Spleen (tissue), 11 donors: ENCODE results near the gene KCNE3. TPM values are rescaled to one million over a fixed set of nuclear protein-coding genes. Genes with fewer than 3 reads are reported as not detected.

Source experiments
- DNase-seq: peaks from one replicate; pipeline ENCODE4 v3.0.0-alpha.2; 2020
- H3K27ac ChIP-seq, 8 donors: fragments of 200-600 bp; sonication (generic) in 7 of 8; 1 replicate in 4 of 8; 2 replicates in 4 of 8; pipeline versions ENCODE4 v1.5.0 to v1.8.0; 2016 to 2021; ENCODE audit warnings: inconsistent platforms in 4 of 8, mild to moderate bottlenecking in 4 of 8, moderate library complexity in 1 of 8
- H3K27me3 ChIP-seq, 7 donors: fragments of 200-600 bp; sonication (generic) in 6 of 7; replicated peaks in 1 of 7; 1 replicate in 4 of 7; 2 replicates in 3 of 7; pipeline versions ENCODE4 v1.5.0 to v1.8.0; 2016 to 2021; ENCODE audit warnings: inconsistent platforms in 3 of 7, mild to moderate bottlenecking in 1 of 7
- H3K36me3 ChIP-seq, 6 donors: fragments of 200-600 bp; sonication (generic) in 5 of 6; 1 replicate in 4 of 6; 2 replicates in 2 of 6; pipeline versions ENCODE4 v1.5.0 to v1.8.0; 2016 to 2021; ENCODE audit warnings: inconsistent platforms in 2 of 6
- H3K4me1 ChIP-seq, 6 donors: fragments of 200-600 bp; sonication (generic) in 5 of 6; 1 replicate in 3 of 6; 2 replicates in 3 of 6; pipeline versions ENCODE4 v1.5.0 to v1.8.0; 2016 to 2021; ENCODE audit warnings: inconsistent platforms in 3 of 6
- H3K4me3 ChIP-seq, 8 donors: fragments of 200-600 bp; sonication (generic) in 7 of 8; 1 replicate in 4 of 8; 2 replicates in 4 of 8; pipeline versions ENCODE4 v1.5.0 to v1.8.0; 2016 to 2021; ENCODE audit warnings: inconsistent platforms in 4 of 8, mild to moderate bottlenecking in 4 of 8, moderate library complexity in 2 of 8
- H3K9me3 ChIP-seq, 8 donors: fragments of 200-600 bp; sonication (generic) in 7 of 8; 1 replicate in 4 of 8; 2 replicates in 4 of 8; pipeline versions ENCODE4 v1.5.0 to v1.8.0; 2016 to 2021; ENCODE audit warnings: inconsistent platforms in 4 of 8
- POLR2A ChIP-seq, 3 donors: fragments of 450-650 bp; IDR thresholded peaks; one replicate each; pipeline ENCODE4 v1.5.1; 2017; ENCODE audit warnings: antibody characterized with exemption in 3 of 3, mild to moderate bottlenecking in 1 of 3
- POLR2AphosphoS5 ChIP-seq, 3 donors: sonication (generic); formaldehyde crosslinking; IDR thresholded peaks; one replicate each; pipeline ENCODE4 v1.5.1; 2017; ENCODE audit warnings: antibody characterized with exemption in 3 of 3
- WGBS, 5 donors: extraction: QIAGEN DNeasy Blood & Tissue Kit in 3 of 5; methylation state at CpG; one replicate each; pipeline versions ENCODE4 v1.1.5 to v1.1.7; 2013 to 2018; 5-methylcytosine and 5-hydroxymethylcytosine counted together
- intact Hi-C: fragments of 100-400 bp; cut with DNase I; formaldehyde crosslinking; loops from one replicate; pipeline ENCODE4 v1.15.0; 2023; ENCODE audit warnings: low total_unique reads
- polyA plus RNA-seq, 3 donors: library from polyadenylated mRNA; stranded (reverse); fragments of 200-250 nt; gene quantifications; one replicate each; pipeline ENCODE4 v1.2.1, GENCODE V29; 2013
- total RNA-seq, 7 donors: library from RNA; depleted of rRNA in 3 of 7; stranded (reverse); fragments of >200 nt in 3 of 7; fragmentation: NEBNext Ultra II Directional in 4 of 7; extraction: Animal tissue kit (Norgen Biotek cat#: 25700) in 4 of 7; gene quantifications; one replicate each; pipeline versions ENCODE4 v1.1.0 to v1.2.1, GENCODE V29; 2016 to 2021
- TF ChIP-seq, protein P1 (sequence below), 11 experiments: fragments of 200-600 bp in 7 of 11; fragments of 450-650 bp in 4 of 11; sonication (generic) in 4 of 11; IDR thresholded peaks in 8 of 11; conservative IDR thresholded peaks in 3 of 11; 1 replicate in 7 of 11; 2 replicates in 4 of 11; pipeline versions ENCODE4 v1.4.0 to v1.8.0; 2016 to 2021; ENCODE audit warnings: antibody characterized with exemption in 11 of 11, inconsistent platforms in 4 of 11, mild to moderate bottlenecking in 1 of 11
- donor health status: healthy with polysubstance abuse.
- donor health status: DM: no; HTN: no; CAD: no; lungs with moderate emphysema.
- donor health status: DM: no; HTN: no; CAD: no.
- donor health status: Bipolar disorder and iron deficiency.
- donor health status: healthy.
- donor health status: DM: no; HTN: no; CAD: no.
- donor health status: DM: yes; HTN: yes; CAD: no.

The KCNE3 gene
- total and polyA plus RNA-seq, 10 donors: 4.2 to 61.8 (median 23.3) TPM

DNA sequence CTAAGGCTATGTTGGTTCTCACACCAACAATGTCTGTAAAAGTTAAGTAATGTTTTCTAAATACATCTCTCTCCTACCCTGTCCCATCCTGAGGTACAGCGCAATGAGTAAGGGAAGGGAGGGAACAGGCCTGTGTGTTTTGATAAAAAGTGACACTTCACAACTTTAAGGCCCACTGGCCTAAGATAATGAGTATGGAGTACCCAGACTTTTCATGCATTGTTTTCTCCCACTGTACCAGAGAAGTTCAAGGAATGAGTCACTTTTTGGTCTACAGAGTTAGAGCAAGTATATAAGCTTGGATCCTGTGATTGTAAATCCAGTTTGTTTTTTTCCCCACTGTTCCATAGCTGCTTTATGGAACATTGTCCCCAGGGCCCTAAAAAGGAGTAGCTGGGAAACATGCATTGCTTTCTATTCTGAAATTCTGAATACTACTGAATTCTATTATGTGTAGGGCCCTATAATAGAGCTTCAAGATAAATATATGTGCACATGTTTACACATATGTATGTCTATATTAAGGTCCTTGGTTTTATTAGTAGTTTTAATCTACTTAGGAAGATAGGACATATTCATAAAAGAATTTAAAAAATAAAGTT, 29.8 kb downstream of the KCNE3 start:
- no peaks in the 10 kb centered on the region for H3K27me3 ChIP-seq
- 86 to 100% (median 92%) methylated on average over 1 of the region's 1 CpG for WGBS, 5 donors
- intact Hi-C loops: no loop called here

DNA sequence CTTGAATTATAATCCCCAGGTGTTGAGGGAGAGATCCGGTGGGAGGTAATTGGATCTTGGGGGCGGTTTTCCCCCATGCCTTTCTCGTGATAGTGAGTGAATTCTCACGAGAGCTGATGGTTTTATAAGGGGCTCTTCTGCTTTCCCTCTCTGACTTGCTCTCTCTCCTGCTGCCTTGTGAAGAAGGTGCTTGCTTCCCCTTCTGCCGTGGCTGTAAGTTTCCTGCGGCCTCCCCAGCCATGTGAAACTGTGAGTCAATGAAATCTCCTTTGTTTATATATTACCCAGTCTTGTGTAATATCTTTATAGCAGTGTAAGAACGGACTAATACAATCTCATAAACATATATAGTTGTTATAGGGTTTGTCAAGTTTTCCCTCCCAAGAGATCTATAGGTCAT, 32.8 kb downstream of the KCNE3 start:
- TF ChIP-seq POLR2A (IDR thresholded peaks at IDR 0.05): no peak
- TF ChIP-seq, protein P1, sequence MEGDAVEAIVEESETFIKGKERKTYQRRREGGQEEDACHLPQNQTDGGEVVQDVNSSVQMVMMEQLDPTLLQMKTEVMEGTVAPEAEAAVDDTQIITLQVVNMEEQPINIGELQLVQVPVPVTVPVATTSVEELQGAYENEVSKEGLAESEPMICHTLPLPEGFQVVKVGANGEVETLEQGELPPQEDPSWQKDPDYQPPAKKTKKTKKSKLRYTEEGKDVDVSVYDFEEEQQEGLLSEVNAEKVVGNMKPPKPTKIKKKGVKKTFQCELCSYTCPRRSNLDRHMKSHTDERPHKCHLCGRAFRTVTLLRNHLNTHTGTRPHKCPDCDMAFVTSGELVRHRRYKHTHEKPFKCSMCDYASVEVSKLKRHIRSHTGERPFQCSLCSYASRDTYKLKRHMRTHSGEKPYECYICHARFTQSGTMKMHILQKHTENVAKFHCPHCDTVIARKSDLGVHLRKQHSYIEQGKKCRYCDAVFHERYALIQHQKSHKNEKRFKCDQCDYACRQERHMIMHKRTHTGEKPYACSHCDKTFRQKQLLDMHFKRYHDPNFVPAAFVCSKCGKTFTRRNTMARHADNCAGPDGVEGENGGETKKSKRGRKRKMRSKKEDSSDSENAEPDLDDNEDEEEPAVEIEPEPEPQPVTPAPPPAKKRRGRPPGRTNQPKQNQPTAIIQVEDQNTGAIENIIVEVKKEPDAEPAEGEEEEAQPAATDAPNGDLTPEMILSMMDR (IDR thresholded peaks at IDR 0.05 in 8 of 11, conservative IDR thresholded peaks at IDR 0.05 in 3 of 11): no peak
- TF ChIP-seq POLR2AphosphoS5 (IDR thresholded peaks at IDR 0.05): no peak
- no peaks in the 10 kb centered on the region for H3K36me3 ChIP-seq
- H3K27ac ChIP-seq: no peak overlapping the region
- intact Hi-C loops: no loop called here
- DNase-seq: no peak
- WGBS, 5 donors: 42 to 67% (median 50%) methylated on average over 7 of the region's 7 CpGs
- H3K4me1 ChIP-seq: no peaks in the 10 kb centered on the region
- H3K27me3 ChIP-seq: no peaks in the 10 kb centered on the region
- H3K9me3 ChIP-seq: no peaks in the 10 kb centered on the region
- no peak overlapping the region for H3K4me3 ChIP-seq

More for the DNA sequence above, 29.8 kb downstream of the KCNE3 start:
- Histone ChIP-seq H3K36me3 (no peaks in the 10 kb centered on the region), H3K9me3 (peaks cover 0 to 15% (median 8%) of the 10 kb centered on the region in 8 donors), H3K4me3 (no peak overlapping the region), H3K27ac (no peak overlapping the region), H3K4me1 (no peaks in the 10 kb centered on the region)
- TF ChIP-seq, protein P1 (IDR thresholded peaks at IDR 0.05 in 8 of 11, conservative IDR thresholded peaks at IDR 0.05 in 3 of 11): no peak
- TF ChIP-seq POLR2A (IDR thresholded peaks at IDR 0.05) (no peak), POLR2AphosphoS5 (IDR thresholded peaks at IDR 0.05) (no peak)
- DNase-seq: no peak

DNA sequence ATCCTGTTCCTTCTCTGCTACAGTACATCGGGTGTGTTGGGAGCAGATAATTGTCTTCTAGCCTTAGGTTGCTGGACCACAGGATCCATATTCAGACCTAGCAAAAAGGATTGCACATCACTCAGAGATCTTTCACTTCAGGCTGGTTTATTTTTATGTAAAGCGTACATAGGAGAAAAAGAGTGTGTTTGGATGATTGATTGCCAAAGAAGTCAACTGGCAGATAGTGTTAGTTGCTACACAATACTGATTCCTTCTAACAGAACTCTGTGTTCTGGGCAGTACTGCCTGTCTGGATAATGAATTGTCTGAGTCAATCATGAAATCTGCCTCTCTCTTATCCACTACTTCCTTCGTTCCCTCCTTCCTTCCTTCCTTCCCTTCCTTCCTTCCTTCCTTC, 38.1 kb downstream of the KCNE3 start:
- intact Hi-C loops: no loop called here
- Histone ChIP-seq H3K27me3 (no peaks in the 10 kb centered on the region), H3K36me3 (no peaks in the 10 kb centered on the region), H3K27ac (no peak overlapping the region), H3K9me3 (peaks cover 0 to 25% (median 22%) of the 10 kb centered on the region in 8 donors), H3K4me3 (no peak overlapping the region), H3K4me1 (no peaks in the 10 kb centered on the region)
- WGBS, 5 donors: 72 to 81% (median 78%) methylated on average over 3 of the region's 3 CpGs
- TF ChIP-seq, protein P1 (IDR thresholded peaks at IDR 0.05 in 8 of 11, conservative IDR thresholded peaks at IDR 0.05 in 3 of 11): no peak
- TF ChIP-seq POLR2A (IDR thresholded peaks at IDR 0.05) (no peak), POLR2AphosphoS5 (IDR thresholded peaks at IDR 0.05) (no peak)
- no peak for DNase-seq

DNA sequence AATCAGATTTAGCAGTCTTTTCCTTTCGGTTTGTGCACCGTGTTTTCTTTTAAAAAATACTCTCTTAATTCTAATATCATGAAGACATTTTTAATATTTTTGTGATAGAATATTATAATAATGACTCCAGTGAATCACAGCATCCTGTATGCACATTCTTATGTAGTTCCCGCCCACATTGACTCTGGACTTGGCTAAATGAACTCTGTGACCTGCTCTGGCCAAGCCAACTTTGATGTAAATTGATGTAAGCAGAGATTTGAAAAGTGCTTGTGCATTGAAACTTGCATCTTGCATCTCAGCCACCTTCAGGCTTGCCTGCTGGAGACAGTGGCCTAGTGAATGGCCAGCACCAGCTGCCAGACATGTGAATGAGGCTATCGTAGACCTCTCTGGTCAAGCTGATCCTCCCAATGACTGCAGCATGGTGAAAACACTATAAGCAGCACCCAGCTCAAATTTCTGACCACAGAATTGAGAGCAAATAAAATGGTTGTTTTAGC, 39.9 kb downstream of the KCNE3 start:
- intact Hi-C loops: no loop called here
- H3K27ac ChIP-seq: no peak overlapping the region
- no peaks in the 10 kb centered on the region for H3K4me1 ChIP-seq
- no peak overlapping the region for H3K4me3 ChIP-seq
- no peak for DNase-seq
- no peaks in the 10 kb centered on the region for H3K27me3 ChIP-seq
- H3K9me3 ChIP-seq: peaks cover 0 to 25% (median 22%) of the 10 kb centered on the region in 8 donors
- TF ChIP-seq, protein P1 (IDR thresholded peaks at IDR 0.05 in 8 of 11, conservative IDR thresholded peaks at IDR 0.05 in 3 of 11): no peak
- no peak for TF ChIP-seq POLR2A (IDR thresholded peaks at IDR 0.05)
- TF ChIP-seq POLR2AphosphoS5 (IDR thresholded peaks at IDR 0.05): no peak
- 87 to 91% (median 88%) methylated on average over 4 of the region's 4 CpGs for WGBS, 5 donors
- H3K36me3 ChIP-seq: no peaks in the 10 kb centered on the region
